Measurements from ENCODE around the gene ZNF718.

DNA sequence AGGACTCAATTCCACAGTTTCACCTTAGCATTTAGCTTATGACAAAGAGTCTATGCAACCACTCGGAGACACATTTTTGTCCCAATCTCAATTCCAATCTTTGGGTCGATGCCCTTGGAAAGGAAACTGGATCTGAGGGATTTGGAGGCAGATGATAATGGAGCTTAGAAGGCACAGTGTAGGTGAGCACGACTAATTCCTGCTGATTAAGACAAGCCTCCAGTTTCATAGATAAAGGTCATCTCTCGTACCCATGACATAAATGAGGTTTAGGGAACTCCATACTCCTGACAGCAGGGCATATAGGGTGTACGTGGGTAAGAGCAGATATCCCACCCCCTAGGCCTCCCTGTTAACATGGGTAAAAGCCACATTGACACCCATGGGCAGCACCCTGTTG is 24.4 kb upstream of the ZNF718 start:
- TF ChIP-seq, protein P1, sequence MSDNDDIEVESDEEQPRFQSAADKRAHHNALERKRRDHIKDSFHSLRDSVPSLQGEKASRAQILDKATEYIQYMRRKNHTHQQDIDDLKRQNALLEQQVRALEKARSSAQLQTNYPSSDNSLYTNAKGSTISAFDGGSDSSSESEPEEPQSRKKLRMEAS (IDR thresholded peaks at IDR 0.05; ENCODE audit: insufficient read depth, insufficient read length) = no peak
- TF ChIP-seq EZH2 (IDR thresholded peaks at IDR 0.05; ENCODE audit: borderline replicate concordance, low read depth, low read length, severe bottlenecking) = no peak
- TF ChIP-seq, protein P2, sequence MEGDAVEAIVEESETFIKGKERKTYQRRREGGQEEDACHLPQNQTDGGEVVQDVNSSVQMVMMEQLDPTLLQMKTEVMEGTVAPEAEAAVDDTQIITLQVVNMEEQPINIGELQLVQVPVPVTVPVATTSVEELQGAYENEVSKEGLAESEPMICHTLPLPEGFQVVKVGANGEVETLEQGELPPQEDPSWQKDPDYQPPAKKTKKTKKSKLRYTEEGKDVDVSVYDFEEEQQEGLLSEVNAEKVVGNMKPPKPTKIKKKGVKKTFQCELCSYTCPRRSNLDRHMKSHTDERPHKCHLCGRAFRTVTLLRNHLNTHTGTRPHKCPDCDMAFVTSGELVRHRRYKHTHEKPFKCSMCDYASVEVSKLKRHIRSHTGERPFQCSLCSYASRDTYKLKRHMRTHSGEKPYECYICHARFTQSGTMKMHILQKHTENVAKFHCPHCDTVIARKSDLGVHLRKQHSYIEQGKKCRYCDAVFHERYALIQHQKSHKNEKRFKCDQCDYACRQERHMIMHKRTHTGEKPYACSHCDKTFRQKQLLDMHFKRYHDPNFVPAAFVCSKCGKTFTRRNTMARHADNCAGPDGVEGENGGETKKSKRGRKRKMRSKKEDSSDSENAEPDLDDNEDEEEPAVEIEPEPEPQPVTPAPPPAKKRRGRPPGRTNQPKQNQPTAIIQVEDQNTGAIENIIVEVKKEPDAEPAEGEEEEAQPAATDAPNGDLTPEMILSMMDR (IDR thresholded peaks at IDR 0.05; ENCODE audit: extremely low read depth in 1 of 2, insufficient read depth in 1 of 2, low read depth in 1 of 2, low read length in 2 of 2) = no peak
- no peak for TF ChIP-seq FOS (IDR thresholded peaks at IDR 0.05; ENCODE audit: borderline replicate concordance, insufficient read depth, low read length)
- no peak for TF ChIP-seq POLR2A (IDR thresholded peaks at IDR 0.05; ENCODE audit: low read depth, low read length)
- TF ChIP-seq POLR2AphosphoS5 (IDR thresholded peaks at IDR 0.05; ENCODE audit: insufficient read depth, low read depth, low read length) = no peak
- no peak for TF ChIP-seq MYC (IDR thresholded peaks at IDR 0.05; ENCODE audit: low read depth, low read length)

Data from endothelial cell of umbilical vein (primary cell).